D721Med (cell line): ENCODE data around the gene GMPPB.
"Not testable (repeated sequence)": the region's sequence is repeated elsewhere in the genome, so short reads cannot be mapped to it uniquely, and the experiment has no call there.

ENCODE experiments used
- DNase-seq: peaks from one replicate; pipeline ENCODE4 v3.0.0; 2011; ENCODE audit warnings: low spot score; ENCODE audit not compliant: insufficient read length
- FAIRE-seq: peaks from 2 replicates; lab custom pipeline; 2011; peaks lifted over from hg19 to GRCh38; lab: Jason Lieb, UNC
- TF ChIP-seq, protein P1 (sequence below): IDR thresholded peaks from 2 replicates; pipeline ENCODE4 v1.5.1; 2012; ENCODE audit warnings: mild to moderate bottlenecking, control low read depth; ENCODE audit not compliant: insufficient read depth; ENCODE audit errors: missing control alignments

GMPPB gene

DNA sequence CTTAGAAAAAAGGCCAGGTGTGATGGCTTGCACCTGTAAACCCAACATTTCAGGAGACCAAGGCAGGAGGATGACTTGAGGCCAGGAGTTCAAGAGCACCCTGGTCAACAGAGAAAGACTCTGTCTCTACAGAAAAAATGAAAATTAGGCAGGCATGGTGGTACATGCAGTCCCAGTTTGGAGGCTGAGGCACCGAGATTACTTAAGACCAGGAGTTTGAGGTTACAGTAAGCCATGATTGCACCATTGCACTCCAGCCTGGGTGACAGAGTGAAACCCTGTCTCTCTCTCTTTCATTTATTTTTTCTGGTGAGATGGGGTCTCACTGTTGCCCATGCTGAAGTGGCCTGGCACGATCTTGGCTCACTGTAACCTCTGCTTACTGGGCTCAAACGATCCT is 37.9 kb upstream of the GMPPB start:
- no peak for DNase-seq
- TF ChIP-seq, protein P1, sequence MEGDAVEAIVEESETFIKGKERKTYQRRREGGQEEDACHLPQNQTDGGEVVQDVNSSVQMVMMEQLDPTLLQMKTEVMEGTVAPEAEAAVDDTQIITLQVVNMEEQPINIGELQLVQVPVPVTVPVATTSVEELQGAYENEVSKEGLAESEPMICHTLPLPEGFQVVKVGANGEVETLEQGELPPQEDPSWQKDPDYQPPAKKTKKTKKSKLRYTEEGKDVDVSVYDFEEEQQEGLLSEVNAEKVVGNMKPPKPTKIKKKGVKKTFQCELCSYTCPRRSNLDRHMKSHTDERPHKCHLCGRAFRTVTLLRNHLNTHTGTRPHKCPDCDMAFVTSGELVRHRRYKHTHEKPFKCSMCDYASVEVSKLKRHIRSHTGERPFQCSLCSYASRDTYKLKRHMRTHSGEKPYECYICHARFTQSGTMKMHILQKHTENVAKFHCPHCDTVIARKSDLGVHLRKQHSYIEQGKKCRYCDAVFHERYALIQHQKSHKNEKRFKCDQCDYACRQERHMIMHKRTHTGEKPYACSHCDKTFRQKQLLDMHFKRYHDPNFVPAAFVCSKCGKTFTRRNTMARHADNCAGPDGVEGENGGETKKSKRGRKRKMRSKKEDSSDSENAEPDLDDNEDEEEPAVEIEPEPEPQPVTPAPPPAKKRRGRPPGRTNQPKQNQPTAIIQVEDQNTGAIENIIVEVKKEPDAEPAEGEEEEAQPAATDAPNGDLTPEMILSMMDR, result no peak
- FAIRE-seq, result no peak

DNA sequence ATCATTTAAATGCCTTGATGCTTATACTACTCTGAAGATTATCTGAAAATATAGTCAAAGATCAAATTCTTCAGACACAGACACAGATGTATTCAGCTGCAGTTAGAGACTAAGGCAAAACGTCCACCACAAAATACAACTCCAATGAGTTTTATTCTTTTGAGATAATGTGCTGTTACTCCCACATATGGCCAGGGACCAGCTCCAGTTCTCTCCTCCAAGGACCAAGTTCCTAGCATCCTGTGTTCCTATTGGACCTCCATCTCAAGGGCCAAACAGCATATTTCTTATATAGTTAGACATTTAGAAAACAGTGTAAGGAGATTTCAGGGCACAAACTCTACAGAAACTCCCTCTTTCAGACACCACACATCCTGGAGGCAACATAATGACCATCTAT is 35.5 kb upstream of the GMPPB start:
- TF ChIP-seq, protein P1, result no peak
- no peak for DNase-seq
- FAIRE-seq, result no peak

DNA sequence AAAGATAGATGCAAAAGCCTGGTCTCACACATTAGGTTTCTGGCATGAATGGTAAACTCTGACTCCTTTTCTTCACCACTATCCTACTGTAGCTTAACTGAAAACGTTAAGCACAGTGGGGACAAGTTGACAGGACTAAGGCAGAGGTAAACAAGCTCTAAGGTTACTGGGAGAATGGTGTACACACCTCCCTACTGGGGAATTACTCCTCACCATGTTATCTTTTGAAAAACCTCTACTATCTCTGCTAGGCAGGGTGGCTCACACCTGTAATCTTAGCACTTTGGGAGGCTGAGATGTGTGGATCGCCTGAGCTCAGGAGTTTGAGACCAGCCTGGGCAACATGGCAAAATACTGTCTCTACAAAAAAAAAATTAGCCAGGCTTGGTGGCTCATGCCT is 33.4 kb upstream of the GMPPB start:
- FAIRE-seq (no peak), DNase-seq (no peak)
- TF ChIP-seq, protein P1, result no peak

DNA sequence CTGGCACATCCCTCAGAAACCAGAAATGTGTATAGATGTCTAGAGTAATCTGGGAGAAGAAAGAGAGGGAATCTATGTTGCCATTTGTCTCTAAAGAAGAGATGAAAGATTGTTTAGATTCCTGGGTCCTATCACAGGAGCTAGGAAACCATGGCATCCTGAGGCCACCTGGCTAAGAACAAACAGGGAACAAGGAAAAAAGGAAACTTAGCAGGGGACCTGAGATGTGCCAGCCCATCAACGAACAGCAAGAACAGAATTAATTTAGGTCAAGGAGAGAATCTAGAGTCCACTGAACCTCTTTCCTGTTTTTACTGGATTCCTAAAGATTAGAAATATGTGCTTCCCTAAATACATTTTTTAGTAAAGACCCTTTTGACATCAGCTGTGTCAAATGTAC is 32.3 kb upstream of the GMPPB start:
- no peak for DNase-seq
- TF ChIP-seq, protein P1, result no peak
- no peak for FAIRE-seq

DNA sequence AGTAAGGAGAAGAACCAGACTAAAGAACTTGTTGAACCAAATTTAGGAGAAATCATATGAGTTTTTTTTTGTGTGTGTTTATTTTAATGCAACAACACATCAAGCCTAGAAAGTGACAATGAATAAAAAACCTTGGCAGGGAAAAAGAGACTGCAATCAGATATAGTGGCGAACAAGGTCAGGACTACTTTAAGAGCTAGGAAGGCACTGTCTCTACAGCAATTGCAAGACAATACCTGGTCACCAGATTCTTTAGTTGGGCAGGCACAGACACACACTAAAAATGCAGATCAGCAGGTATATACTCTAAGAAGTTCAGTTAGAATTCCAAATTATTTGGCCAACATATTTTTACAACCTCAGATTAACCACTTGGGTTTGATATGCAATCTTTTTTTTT is 30.8 kb upstream of the GMPPB start:
- DNase-seq, result no peak
- no peak for FAIRE-seq
- TF ChIP-seq, protein P1, result no peak

DNA sequence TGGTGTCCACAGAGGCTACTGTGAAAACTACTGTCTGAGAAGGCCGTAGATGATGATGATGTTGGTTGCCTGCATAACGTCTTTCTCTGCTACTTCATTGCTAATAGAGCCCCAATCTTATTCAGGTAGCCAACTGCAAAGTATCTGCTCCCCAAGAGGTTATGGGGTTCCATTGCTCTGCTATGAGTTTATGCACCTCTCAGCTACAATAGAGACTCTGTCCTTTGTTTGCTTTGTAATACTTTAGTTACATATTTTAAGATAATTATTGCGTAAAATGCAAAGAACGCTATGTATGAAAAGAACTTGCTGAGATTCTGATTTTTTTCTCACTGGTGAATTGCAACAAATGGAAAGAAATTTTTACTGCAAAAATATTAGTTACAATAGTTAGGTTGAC is 27.8 kb upstream of the GMPPB start:
- TF ChIP-seq, protein P1, result no peak
- FAIRE-seq (no peak), DNase-seq (no peak)

DNA sequence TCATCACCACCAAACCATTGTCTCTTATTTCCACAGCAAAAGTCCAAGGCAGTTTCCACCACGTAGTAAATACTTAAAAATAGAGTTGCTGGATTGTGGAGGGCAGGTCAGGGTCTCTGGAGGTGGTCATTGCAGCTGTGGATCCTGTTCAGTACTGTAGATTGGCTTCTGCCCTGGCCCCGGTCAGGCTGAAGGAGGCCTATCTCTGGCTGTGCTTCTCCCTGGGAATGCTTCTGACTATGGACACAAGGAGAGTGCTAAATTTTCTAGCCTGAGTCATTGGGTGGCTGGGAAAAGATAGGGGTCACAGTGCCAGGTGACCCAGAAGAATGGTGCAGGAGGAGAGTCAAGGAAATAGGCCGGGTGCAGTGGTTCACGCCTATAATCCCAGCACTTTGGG is 26.3 kb upstream of the GMPPB start:
- TF ChIP-seq, protein P1, result no peak
- DNase-seq (no peak), FAIRE-seq (no peak)

DNA sequence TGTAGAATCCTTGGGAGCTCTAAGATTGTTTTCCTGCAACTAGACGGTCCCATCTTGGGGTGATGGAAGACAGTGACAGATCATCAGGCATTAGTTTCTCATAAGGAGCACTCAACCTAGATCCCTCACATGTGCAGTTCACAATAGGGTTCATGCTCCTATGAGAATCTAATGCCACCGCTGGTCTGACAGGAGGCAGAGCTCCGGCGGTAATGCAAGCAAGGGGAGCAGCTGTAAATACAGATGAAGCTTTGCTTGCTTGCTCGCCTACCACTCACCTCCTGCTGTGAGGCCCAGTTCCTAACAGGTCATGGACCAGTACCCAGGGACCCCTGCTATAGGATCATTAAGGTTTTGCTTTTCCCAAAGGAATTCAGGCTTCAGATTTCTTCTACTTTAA is 25.1 kb upstream of the GMPPB start:
- FAIRE-seq, DNase-seq: not testable (repeated sequence)
